ENCODE measurements around the gene NUP153.
A peak's percentile ranks its signal among the peaks of the same experiment; 100 is the strongest.

NUP153 gene

GRCh38 chr6:17663226-17663625, 43.5 kb downstream of the NUP153 start:
- TF ChIP-seq CTCF (conservative IDR thresholded peaks at IDR 0.05; ENCODE audit: control insufficient read depth, insufficient read depth, low read depth, low read length): no peak
- no peak for DNase-seq (ENCODE audit: low read depth)
- no peak overlapping the region for H3K4me3 ChIP-seq (ENCODE audit: control insufficient read depth, low read depth, low read length)

- no peak for TF ChIP-seq CTCF (conservative IDR thresholded peaks at IDR 0.05; ENCODE audit: control insufficient read depth, insufficient read depth, low read depth, low read length)
- DNase-seq (ENCODE audit: low read depth): no peak
- H3K4me3 ChIP-seq (ENCODE audit: control insufficient read depth, low read depth, low read length): no peak overlapping the region
Observed at GRCh38 chr6:17662585-17662984, 44.1 kb downstream of the NUP153 start.

- no peak overlapping the region for H3K4me3 ChIP-seq (ENCODE audit: control insufficient read depth, low read depth, low read length)
- TF ChIP-seq CTCF (conservative IDR thresholded peaks at IDR 0.05; ENCODE audit: control insufficient read depth, insufficient read depth, low read depth, low read length): no peak
- peak; percentile 9 for DNase-seq (ENCODE audit: low read depth)
Observed at GRCh38 chr6:17656644-17657043, 50.1 kb downstream of the NUP153 start.

DNA sequence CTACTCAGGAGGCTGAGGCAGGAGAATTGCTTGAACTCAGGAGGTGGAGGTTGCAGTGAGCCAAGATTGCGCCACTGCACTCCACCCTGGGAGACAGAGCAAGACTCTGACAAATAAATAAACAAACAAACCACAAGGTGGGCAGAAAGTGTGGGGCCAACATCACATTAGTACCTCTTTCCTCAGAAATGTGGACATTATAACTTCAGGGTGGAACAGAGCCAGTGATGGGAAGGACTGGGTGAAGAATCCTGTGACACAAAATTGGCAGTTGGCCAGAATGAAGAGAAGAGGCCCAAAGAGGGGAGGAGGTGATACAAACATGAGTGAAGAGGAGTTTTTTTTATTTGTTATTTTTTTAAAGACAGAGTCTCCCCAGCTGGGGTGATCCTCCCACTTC, 50.6 kb downstream of the NUP153 start:
- no peak overlapping the region for H3K4me3 ChIP-seq (ENCODE audit: control insufficient read depth, low read depth, low read length)
- peak; percentile 14 for DNase-seq (ENCODE audit: low read depth)
- no peak for TF ChIP-seq CTCF (conservative IDR thresholded peaks at IDR 0.05; ENCODE audit: control insufficient read depth, insufficient read depth, low read depth, low read length)

- no peak for DNase-seq (ENCODE audit: low read depth)
- no peak overlapping the region for H3K4me3 ChIP-seq (ENCODE audit: control insufficient read depth, low read depth, low read length)
- no peak for TF ChIP-seq CTCF (conservative IDR thresholded peaks at IDR 0.05; ENCODE audit: control insufficient read depth, insufficient read depth, low read depth, low read length)
Observed at GRCh38 chr6:17653198-17653882, 53.4 kb downstream of the NUP153 start.

- no peak overlapping the region for H3K4me3 ChIP-seq (ENCODE audit: control insufficient read depth, low read depth, low read length)
- no peak for TF ChIP-seq CTCF (conservative IDR thresholded peaks at IDR 0.05; ENCODE audit: control insufficient read depth, insufficient read depth, low read depth, low read length)
- DNase-seq (ENCODE audit: low read depth): no peak
Observed at GRCh38 chr6:17650656-17651309, 55.9 kb downstream of the NUP153 start.

All from fibroblast of mammary gland (primary cell).